B cell (primary cell): ENCODE measurements around the gene HOXC13. TPM values are rescaled to one million over a fixed set of nuclear protein-coding genes. Genes with fewer than 3 reads are reported as not detected.

Experiments
- ATAC-seq: fragments of 200-7000 bp; cut with Tn5 transposase; one replicate; pipeline ENCODE4 v1.10.0; 2021; ENCODE audit warnings: low read depth, mild to moderate bottlenecking, moderate number of reproducible peaks, moderate library complexity
- CTCF ChIA-PET: fragments of 350-600 bp; sonication (Branson Sonifier 250); formaldehyde crosslinking; loops from one replicate; lab custom pipeline; 2021; ENCODE audit warnings: antibody characterized with exemption, inconsistent platforms; lab: Charles Lee
- POLR2A ChIA-PET: fragments of 350-600 bp; sonication (Branson Sonifier 250); formaldehyde crosslinking; loops from one replicate; lab custom pipeline; 2021; ENCODE audit warnings: antibody characterized with exemption; lab: Charles Lee
- DNase-seq: peaks from one replicate; pipeline ENCODE4 v3.0.0; 2013
- H2AFZ ChIP-seq: 2 replicates; pipeline ENCODE4 v1.6.1; 2012; ENCODE audit warnings: mild to moderate bottlenecking, low read depth, low read length; ENCODE audit not compliant: insufficient read depth, poor library complexity, severe bottlenecking
- H3K27ac ChIP-seq, 2 donors: 1 replicate in 1 of 2; 2 replicates in 1 of 2; pipeline ENCODE4 v1.5.1; 2012 to 2013; ENCODE audit warnings: low read length in 2 of 2, mild to moderate bottlenecking in 2 of 2, moderate library complexity in 1 of 2
- H3K27me3 ChIP-seq, 4 experiments: fragments of 200-600 bp in 1 of 4; sonication (generic) in 1 of 4; replicated peaks in 1 of 4; 1 replicate in 2 of 4; 2 replicates in 2 of 4; pipeline versions ENCODE4 v1.6.1 to v1.7.0; 2013 to 2016; ENCODE audit warnings: low read length in 3 of 4, mild to moderate bottlenecking in 2 of 4, mixed read lengths in 1 of 4, moderate library complexity in 1 of 4; ENCODE audit not compliant: insufficient read depth in 4 of 4, control insufficient read depth in 3 of 4; ENCODE audit errors: control extremely low read depth in 1 of 4
- H3K36me3 ChIP-seq, 2 experiments: replicated peaks in 1 of 2; 1 replicate in 1 of 2; 2 replicates in 1 of 2; pipeline versions ENCODE4 v1.6.1 to v1.7.1; 2013; ENCODE audit warnings: low read length in 1 of 2; ENCODE audit not compliant: insufficient read depth in 2 of 2, control insufficient read depth in 1 of 2; ENCODE audit errors: control extremely low read depth in 1 of 2, extremely low read depth in 1 of 2
- H3K4me1 ChIP-seq, 2 donors: fragments of 200-600 bp in 1 of 2; sonication (generic) in 1 of 2; 1 replicate in 1 of 2; 2 replicates in 1 of 2; pipeline versions ENCODE4 v1.5.1 to v1.6.1; 2013 to 2017; ENCODE audit warnings: low read length in 2 of 2; ENCODE audit not compliant: control insufficient read depth in 2 of 2, insufficient read depth in 2 of 2
- H3K4me2 ChIP-seq: replicated peaks from 2 replicates; pipeline ENCODE3; 2012; ENCODE audit warnings: mild to moderate bottlenecking, low read depth, low read length; ENCODE audit not compliant: poor library complexity, severe bottlenecking
- H3K4me3 ChIP-seq, 5 experiments: fragments of 200-600 bp in 1 of 5; sonication (generic) in 1 of 5; 1 replicate in 3 of 5; 2 replicates in 2 of 5; pipeline versions ENCODE4 v1.5.1 to v1.7.0; 2011 to 2016; ENCODE audit warnings: low read length in 4 of 5, mild to moderate bottlenecking in 4 of 5, low read depth in 2 of 5, control low read depth in 1 of 5, moderate library complexity in 1 of 5; ENCODE audit not compliant: insufficient read depth in 1 of 5; ENCODE audit errors: control extremely low read depth in 1 of 5, extremely low read depth in 1 of 5
- H3K79me2 ChIP-seq: fragments of 200-600 bp; sonication (generic); one replicate; pipeline ENCODE4 v1.6.0; 2016; ENCODE audit warnings: low read length; ENCODE audit not compliant: control insufficient read depth, insufficient read depth
- H3K9ac ChIP-seq: fragments of 200-600 bp; sonication (generic); 2 replicates; pipeline ENCODE4 v1.6.1; 2017; ENCODE audit warnings: mild to moderate bottlenecking, low read length, moderate library complexity
- H3K9me3 ChIP-seq, 3 donors: one replicate each; pipeline versions ENCODE4 v1.6.1 to v1.7.1; 2013; ENCODE audit warnings: low read length in 2 of 3; ENCODE audit not compliant: control insufficient read depth in 2 of 3, insufficient read depth in 1 of 3; ENCODE audit errors: control extremely low read depth in 1 of 3
- H4K20me1 ChIP-seq: 2 replicates; pipeline ENCODE4 v1.6.0; 2012; ENCODE audit warnings: mild to moderate bottlenecking, low read length; ENCODE audit not compliant: insufficient read depth, control insufficient read depth, poor library complexity, severe bottlenecking
- H3K27ac Mint-ChIP-seq: one replicate; pipeline ENCODE4 v1.8.0; 2021; ENCODE audit warnings: mixed read lengths
- H3K27me3 Mint-ChIP-seq: one replicate; pipeline ENCODE4 v1.8.0; 2021; ENCODE audit warnings: mixed read lengths
- H3K4me1 Mint-ChIP-seq: one replicate; pipeline ENCODE4 v1.8.0; 2021; ENCODE audit warnings: mixed read lengths
- H3K4me3 Mint-ChIP-seq: one replicate; pipeline ENCODE4 v1.8.0; 2021; ENCODE audit warnings: mixed read lengths
- H3K9me3 Mint-ChIP-seq: one replicate; pipeline ENCODE4 v1.8.0; 2022; ENCODE audit warnings: mixed read lengths; ENCODE audit not compliant: insufficient read depth
- CTCF ChIP-seq: fragments of 200-600 bp; IDR thresholded peaks from one replicate; pipeline ENCODE4 v1.8.0; 2022; ENCODE audit warnings: antibody characterized with exemption, mild to moderate bottlenecking
- EZH2 ChIP-seq: IDR thresholded peaks from 2 replicates; pipeline ENCODE4 v1.6.1; 2012; ENCODE audit warnings: borderline replicate concordance, low read depth, mild to moderate bottlenecking, moderate library complexity, low read length; ENCODE audit not compliant: insufficient read depth, poor library complexity, severe bottlenecking
- whole genome bisulfite sequencing: methylation state at CpG from one replicate; pipeline ENCODE4 v1.1.5; 2013; ENCODE audit warnings: missing lambda C conversion rate; ENCODE audit not compliant: insufficient coverage; 5-methylcytosine and 5-hydroxymethylcytosine counted together
- intact Hi-C: fragments of 100-400 bp; cut with micrococcal nuclease; formaldehyde crosslinking; loops from one replicate; pipeline ENCODE4 v1.10.0; 2022
- polyA plus RNA-seq: library from polyadenylated mRNA; depleted of rRNA; stranded (reverse); fragments of >200 nt; gene quantifications from 2 replicates; pipeline ENCODE4 v1.2.3, GENCODE V29; 2012
- total RNA-seq, 2 donors: library from RNA; stranded (reverse); fragments of 120-200 nt in 1 of 2; gene quantifications; 1 replicate in 1 of 2; 2 replicates in 1 of 2; pipeline versions ENCODE4 v1.2.3 to v1.2.4, GENCODE V29; 2013 to 2022

HOXC13 gene
- total and polyA plus RNA-seq, 2 donors (not counting 1 experiment from before 2014, with no cell fraction given) = not detected

- ChIA-PET CTCF (no interaction called here), POLR2A (no interaction called here)
- peak; percentile 31 for DNase-seq
- Histone ChIP-seq H3K36me3 (no peaks in the 10 kb centered on the region), H3K9ac (no peak within 1 kb of the TSS), H3K79me2 (no peaks in the 10 kb centered on the region), H3K27me3 (peaks cover 0 to 99% (median 86%) of the 10 kb centered on the region in 4 experiments), H3K9me3 (peaks cover 0 to 87% (median 11%) of the 10 kb centered on the region in 3 donors), H3K4me2 (no peak within 1 kb of the TSS), H3K4me1 (peaks cover 14 to 48% of the 10 kb centered on the region in 2 donors), H3K4me3 (no peak within 1 kb of the TSS), H2AFZ (no peak within 1 kb of the TSS), H3K27ac (no peak within 1 kb of the TSS), H4K20me1 (no peaks in the 10 kb centered on the region)
- no peak for ATAC-seq
- peaks cover 17% of the 10 kb centered on the region for H3K4me1 Mint-ChIP-seq
- H3K9me3 Mint-ChIP-seq = no peaks in the 10 kb centered on the region
- intact Hi-C loops = loop anchor here (5.0 kb wide), 2 partner anchors 43 to 58 kb away; no protein-coding TSS in a partner anchor
- TF ChIP-seq CTCF = no peak
- no peak for TF ChIP-seq EZH2
- H3K27ac Mint-ChIP-seq = peak within 1 kb of the TSS; percentile 53
- H3K27me3 Mint-ChIP-seq = peaks cover 73% of the 10 kb centered on the region
- H3K4me3 Mint-ChIP-seq = no peak within 1 kb of the TSS
- WGBS = 13% methylated on average over 8 of the region's 20 CpGs
These were observed 16.0 kb downstream of the HOXC13 start, which contains the start of gene HOXC12 for GRCh38 chr12:53954694-53955035. HOXC12 (plus strand) TSS chr12:53954903; CDS start chr12:53954930, 27 bp downstream.

- Mint-ChIP-seq H3K9me3 (no peaks in the 10 kb centered on the region), H3K27ac (no peak overlapping the region), H3K4me1 (peaks cover 17% of the 10 kb centered on the region), H3K27me3 (peaks cover 75% of the 10 kb centered on the region), H3K4me3 (no peak overlapping the region)
- POLR2A ChIA-PET = no interaction called here
- intact Hi-C loops = no loop called here
- Histone ChIP-seq H3K79me2 (no peaks in the 10 kb centered on the region), H3K9ac (no peak overlapping the region), H3K9me3 (peaks cover 0 to 87% (median 11%) of the 10 kb centered on the region in 3 donors), H3K27ac (no peak overlapping the region), H3K4me1 (peaks cover 14 to 46% of the 10 kb centered on the region in 2 donors), H2AFZ (no peak overlapping the region), H4K20me1 (no peaks in the 10 kb centered on the region), H3K4me2 (no peak overlapping the region), H3K4me3 (no peak overlapping the region), H3K27me3 (peaks cover 0 to 99% (median 88%) of the 10 kb centered on the region in 4 experiments), H3K36me3 (no peaks in the 10 kb centered on the region)
- CTCF ChIA-PET = no interaction called here
- peak; percentile 35 for DNase-seq
- WGBS = 10% methylated on average over 77 of the region's 86 CpGs
- TF ChIP-seq CTCF (no peak), EZH2 (no peak)
- ATAC-seq = no peak
These were observed 16.6 kb downstream of the HOXC13 start for GRCh38 chr12:53955036-53955775.
